Measurements from ENCODE around the gene AMDHD2.

Gene AMDHD2

GRCh38 chr16:2513405-2514332, 6.5 kb upstream of the AMDHD2 start, which contains the start of gene ATP6V0C:
TSS of gene ATP6V0C (plus strand) at chr16:2513952. CDS start at chr16:2514104, 152 bp downstream.
- H3K36me3 ChIP-seq (ENCODE audit: control insufficient read depth, insufficient read depth, low read length): no peaks in the 10 kb centered on the region
- H3K9me3 ChIP-seq (ENCODE audit: control insufficient read depth, insufficient read depth, low read length): no peaks in the 10 kb centered on the region
- H3K27me3 ChIP-seq (ENCODE audit: control insufficient read depth, insufficient read depth, low read length): no peaks in the 10 kb centered on the region
- peaks cover 21% of the 10 kb centered on the region; the same call in 1 of the 2 replicates for H3K4me1 ChIP-seq (ENCODE audit: control insufficient read depth, insufficient read depth, low read length)
- peak within 1 kb of the TSS; percentile 81 for H3K4me3 ChIP-seq (ENCODE audit: low read depth, low read length)
- H3K27ac ChIP-seq (ENCODE audit: low read depth, low read length): peak within 1 kb of the TSS; percentile 96
- H3K9ac ChIP-seq (ENCODE audit: low read depth, low read length): peak within 1 kb of the TSS; percentile 95

- H3K27me3 ChIP-seq (ENCODE audit: control insufficient read depth, insufficient read depth, low read length): no peaks in the 10 kb centered on the region
- H3K9me3 ChIP-seq (ENCODE audit: control insufficient read depth, insufficient read depth, low read length): no peaks in the 10 kb centered on the region
- H3K9ac ChIP-seq (ENCODE audit: low read depth, low read length): peak overlapping the region; percentile 95
- 0 out of 2 replicates have a peak, but pooled peaks cover 2% of the 10 kb centered on the region for H3K36me3 ChIP-seq (ENCODE audit: control insufficient read depth, insufficient read depth, low read length)
- H3K4me1 ChIP-seq (ENCODE audit: control insufficient read depth, insufficient read depth, low read length): peaks cover 21% of the 10 kb centered on the region; the same call in 1 of the 2 replicates
- peak overlapping the region; percentile 96 for H3K27ac ChIP-seq (ENCODE audit: low read depth, low read length)
- peak overlapping the region; percentile 81 for H3K4me3 ChIP-seq (ENCODE audit: low read depth, low read length)
These were observed 5.6 kb upstream of the AMDHD2 start for GRCh38 chr16:2514333-2515179.

GRCh38 chr16:2515180-2515851, 4.9 kb upstream of the AMDHD2 start:
- peak overlapping the region; percentile 96 for H3K27ac ChIP-seq (ENCODE audit: low read depth, low read length)
- 0 out of 2 replicates have a peak, but pooled peaks cover 3% of the 10 kb centered on the region for H3K36me3 ChIP-seq (ENCODE audit: control insufficient read depth, insufficient read depth, low read length)
- H3K9ac ChIP-seq (ENCODE audit: low read depth, low read length): no peak overlapping the region; the same call in 1 of the 2 replicates
- no peaks in the 10 kb centered on the region for H3K9me3 ChIP-seq (ENCODE audit: control insufficient read depth, insufficient read depth, low read length)
- H3K4me3 ChIP-seq (ENCODE audit: low read depth, low read length): peak overlapping the region; percentile 81
- no peaks in the 10 kb centered on the region for H3K27me3 ChIP-seq (ENCODE audit: control insufficient read depth, insufficient read depth, low read length)
- H3K4me1 ChIP-seq (ENCODE audit: control insufficient read depth, insufficient read depth, low read length): peaks cover 21% of the 10 kb centered on the region; the same call in 1 of the 2 replicates

- no peaks in the 10 kb centered on the region for H3K27me3 ChIP-seq (ENCODE audit: control insufficient read depth, insufficient read depth, low read length)
- no peak overlapping the region for H3K9ac ChIP-seq (ENCODE audit: low read depth, low read length)
- peaks cover 21% of the 10 kb centered on the region; the same call in 1 of the 2 replicates for H3K4me1 ChIP-seq (ENCODE audit: control insufficient read depth, insufficient read depth, low read length)
- no peaks in the 10 kb centered on the region for H3K9me3 ChIP-seq (ENCODE audit: control insufficient read depth, insufficient read depth, low read length)
- H3K27ac ChIP-seq (ENCODE audit: low read depth, low read length): no peak overlapping the region
- no peak overlapping the region for H3K4me3 ChIP-seq (ENCODE audit: low read depth, low read length)
- H3K36me3 ChIP-seq (ENCODE audit: control insufficient read depth, insufficient read depth, low read length): 0 out of 2 replicates have a peak, but pooled peaks cover 3% of the 10 kb centered on the region
These were observed 3.6 kb upstream of the AMDHD2 start for GRCh38 chr16:2516391-2517240.

GRCh38 chr16:2517954-2518605, 2.1 kb upstream of the AMDHD2 start:
- Histone ChIP-seq H3K27ac (ENCODE audit: low read depth, low read length) (no peak overlapping the region), H3K36me3 (ENCODE audit: control insufficient read depth, insufficient read depth, low read length) (peaks cover 9% of the 10 kb centered on the region), H3K4me1 (ENCODE audit: control insufficient read depth, insufficient read depth, low read length) (peaks cover 13% of the 10 kb centered on the region; the same call in 1 of the 2 replicates), H3K9ac (ENCODE audit: low read depth, low read length) (no peak overlapping the region), H3K4me3 (ENCODE audit: low read depth, low read length) (no peak overlapping the region), H3K9me3 (ENCODE audit: control insufficient read depth, insufficient read depth, low read length) (no peaks in the 10 kb centered on the region), H3K27me3 (ENCODE audit: control insufficient read depth, insufficient read depth, low read length) (no peaks in the 10 kb centered on the region)

- Histone ChIP-seq H3K9me3 (ENCODE audit: control insufficient read depth, insufficient read depth, low read length) (no peaks in the 10 kb centered on the region), H3K4me3 (ENCODE audit: low read depth, low read length) (no peak overlapping the region), H3K4me1 (ENCODE audit: control insufficient read depth, insufficient read depth, low read length) (peaks cover 11% of the 10 kb centered on the region; the same call in 1 of the 2 replicates), H3K36me3 (ENCODE audit: control insufficient read depth, insufficient read depth, low read length) (peaks cover 19% of the 10 kb centered on the region), H3K27ac (ENCODE audit: low read depth, low read length) (no peak overlapping the region), H3K9ac (ENCODE audit: low read depth, low read length) (no peak overlapping the region), H3K27me3 (ENCODE audit: control insufficient read depth, insufficient read depth, low read length) (no peaks in the 10 kb centered on the region)
These were observed 1.1 kb upstream of the AMDHD2 start for GRCh38 chr16:2518823-2519710.

GRCh38 chr16:2519711-2520080, 475 bp upstream of the AMDHD2 start:
- peaks cover 25% of the 10 kb centered on the region for H3K36me3 ChIP-seq (ENCODE audit: control insufficient read depth, insufficient read depth, low read length)
- H3K9me3 ChIP-seq (ENCODE audit: control insufficient read depth, insufficient read depth, low read length): no peaks in the 10 kb centered on the region
- peak overlapping the region; percentile 46; the same call in 1 of the 2 replicates for H3K4me3 ChIP-seq (ENCODE audit: low read depth, low read length)
- H3K27ac ChIP-seq (ENCODE audit: low read depth, low read length): peak overlapping the region; percentile 51
- H3K27me3 ChIP-seq (ENCODE audit: control insufficient read depth, insufficient read depth, low read length): no peaks in the 10 kb centered on the region
- no peak overlapping the region for H3K9ac ChIP-seq (ENCODE audit: low read depth, low read length)
- peaks cover 11% of the 10 kb centered on the region; the same call in 1 of the 2 replicates for H3K4me1 ChIP-seq (ENCODE audit: control insufficient read depth, insufficient read depth, low read length)

GRCh38 chr16:2520784-2521531, 787 bp downstream of the AMDHD2 start:
- peak overlapping the region; percentile 74 for H3K9ac ChIP-seq (ENCODE audit: low read depth, low read length)
- H3K36me3 ChIP-seq (ENCODE audit: control insufficient read depth, insufficient read depth, low read length): peaks cover 32% of the 10 kb centered on the region
- H3K9me3 ChIP-seq (ENCODE audit: control insufficient read depth, insufficient read depth, low read length): no peaks in the 10 kb centered on the region
- peak overlapping the region; percentile 73 for H3K4me3 ChIP-seq (ENCODE audit: low read depth, low read length)
- no peaks in the 10 kb centered on the region for H3K27me3 ChIP-seq (ENCODE audit: control insufficient read depth, insufficient read depth, low read length)
- H3K27ac ChIP-seq (ENCODE audit: low read depth, low read length): peak overlapping the region; percentile 47
- peaks cover 6% of the 10 kb centered on the region; the same call in 1 of the 2 replicates for H3K4me1 ChIP-seq (ENCODE audit: control insufficient read depth, insufficient read depth, low read length)

Data from HUES48 (cell line).